IMR-90 (cell line): ENCODE data around the gene TMEM45A.

Experiments used
- BHLHE40 ChIP-seq: fragments of 150-350 bp; IDR thresholded peaks from 2 replicates; pipeline ENCODE4 v1.6.1; 2016; ENCODE audit warnings: mild to moderate bottlenecking, low read depth, low read length
- CEBPB ChIP-seq: IDR thresholded peaks from 2 replicates; pipeline ENCODE4 v1.6.1; 2012; ENCODE audit warnings: low read depth, low read length, improper control_type of control experiment
- CHD1 ChIP-seq: IDR thresholded peaks from 2 replicates; pipeline ENCODE4 v1.6.1; 2012; ENCODE audit warnings: low read depth, low read length, improper control_type of control experiment
- FOS ChIP-seq: fragments of 150-350 bp; IDR thresholded peaks from 2 replicates; pipeline ENCODE4 v1.6.1; 2016; ENCODE audit warnings: low read depth, low read length
- MAFK ChIP-seq: IDR thresholded peaks from 2 replicates; pipeline ENCODE4 v1.6.1; 2012; ENCODE audit warnings: low read depth, low read length, improper control_type of control experiment
- MAZ ChIP-seq: IDR thresholded peaks from 2 replicates; pipeline ENCODE4 v1.6.1; 2012; ENCODE audit warnings: low read depth, mild to moderate bottlenecking, low read length, improper control_type of control experiment, moderate library complexity, borderline replicate concordance
- MXI1 ChIP-seq: IDR thresholded peaks from 2 replicates; pipeline ENCODE4 v1.6.1; 2012; ENCODE audit warnings: low read depth, mild to moderate bottlenecking, low read length, moderate library complexity, borderline replicate concordance
- POLR2A ChIP-seq: IDR thresholded peaks from 2 replicates; pipeline ENCODE4 v1.6.1; 2012; ENCODE audit warnings: mild to moderate bottlenecking, low read depth, low read length
- RAD21 ChIP-seq: IDR thresholded peaks from 2 replicates; pipeline ENCODE4 v1.6.1; 2012; ENCODE audit warnings: low read length, improper control_type of control experiment
- RCOR1 ChIP-seq: IDR thresholded peaks from 2 replicates; pipeline ENCODE4 v1.6.1; 2012; ENCODE audit warnings: mild to moderate bottlenecking, low read length, improper control_type of control experiment; ENCODE audit not compliant: insufficient replicate concordance
- SMC3 ChIP-seq: fragments of 150-350 bp; IDR thresholded peaks from 2 replicates; pipeline ENCODE4 v1.6.1; 2016; ENCODE audit warnings: low read depth, mild to moderate bottlenecking, antibody characterized with exemption, low read length, moderate library complexity
- TF ChIP-seq, protein P1 (sequence below): conservative IDR thresholded peaks from 2 replicates; pipeline ENCODE4 v1.5.1; 2012; ENCODE audit warnings: mild to moderate bottlenecking, low read depth, low read length, improper control_type of control experiment
- TF ChIP-seq, protein P2 (sequence below): fragments of 150-350 bp; IDR thresholded peaks from 2 replicates; pipeline ENCODE4 v1.6.1; 2017; ENCODE audit warnings: mild to moderate bottlenecking, antibody characterized with exemption, low read length, low read depth

DNA sequence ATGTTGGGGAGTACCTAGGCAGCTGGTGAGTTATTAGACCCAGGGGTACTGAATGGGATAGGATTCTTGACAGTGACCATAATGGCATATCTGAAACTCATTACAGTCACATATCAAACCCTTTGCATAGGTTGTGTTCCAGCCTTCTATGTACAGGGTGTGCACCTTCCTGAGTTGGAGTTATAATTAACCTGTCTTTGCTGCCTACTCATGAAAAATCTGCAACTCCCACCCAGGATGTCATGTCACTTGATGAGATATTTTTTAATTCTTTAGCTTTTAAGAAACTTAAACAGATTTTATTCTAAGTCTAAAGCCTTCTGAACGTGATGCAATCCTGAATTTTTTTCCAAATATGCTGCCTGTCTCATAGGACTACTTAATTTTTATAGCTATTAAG, 95.8 kb downstream of the TMEM45A start:
- TF ChIP-seq, protein P1, sequence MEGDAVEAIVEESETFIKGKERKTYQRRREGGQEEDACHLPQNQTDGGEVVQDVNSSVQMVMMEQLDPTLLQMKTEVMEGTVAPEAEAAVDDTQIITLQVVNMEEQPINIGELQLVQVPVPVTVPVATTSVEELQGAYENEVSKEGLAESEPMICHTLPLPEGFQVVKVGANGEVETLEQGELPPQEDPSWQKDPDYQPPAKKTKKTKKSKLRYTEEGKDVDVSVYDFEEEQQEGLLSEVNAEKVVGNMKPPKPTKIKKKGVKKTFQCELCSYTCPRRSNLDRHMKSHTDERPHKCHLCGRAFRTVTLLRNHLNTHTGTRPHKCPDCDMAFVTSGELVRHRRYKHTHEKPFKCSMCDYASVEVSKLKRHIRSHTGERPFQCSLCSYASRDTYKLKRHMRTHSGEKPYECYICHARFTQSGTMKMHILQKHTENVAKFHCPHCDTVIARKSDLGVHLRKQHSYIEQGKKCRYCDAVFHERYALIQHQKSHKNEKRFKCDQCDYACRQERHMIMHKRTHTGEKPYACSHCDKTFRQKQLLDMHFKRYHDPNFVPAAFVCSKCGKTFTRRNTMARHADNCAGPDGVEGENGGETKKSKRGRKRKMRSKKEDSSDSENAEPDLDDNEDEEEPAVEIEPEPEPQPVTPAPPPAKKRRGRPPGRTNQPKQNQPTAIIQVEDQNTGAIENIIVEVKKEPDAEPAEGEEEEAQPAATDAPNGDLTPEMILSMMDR, result no peak
- TF ChIP-seq MAFK (no peak), CEBPB (no peak), POLR2A (no peak), MXI1 (no peak), MAZ (no peak), SMC3 (no peak), FOS (no peak), BHLHE40 (no peak), CHD1 (no peak), RAD21 (no peak), RCOR1 (no peak)
- TF ChIP-seq, protein P2, sequence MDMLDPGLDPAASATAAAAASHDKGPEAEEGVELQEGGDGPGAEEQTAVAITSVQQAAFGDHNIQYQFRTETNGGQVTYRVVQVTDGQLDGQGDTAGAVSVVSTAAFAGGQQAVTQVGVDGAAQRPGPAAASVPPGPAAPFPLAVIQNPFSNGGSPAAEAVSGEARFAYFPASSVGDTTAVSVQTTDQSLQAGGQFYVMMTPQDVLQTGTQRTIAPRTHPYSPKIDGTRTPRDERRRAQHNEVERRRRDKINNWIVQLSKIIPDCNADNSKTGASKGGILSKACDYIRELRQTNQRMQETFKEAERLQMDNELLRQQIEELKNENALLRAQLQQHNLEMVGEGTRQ, result no peak
